ENCODE data around the gene ROR2. TPM values are rescaled to one million over a fixed set of nuclear protein-coding genes. Genes with fewer than 3 reads are reported as not detected.

ROR2 gene
- total and polyA plus RNA-seq, 2 donors (not counting 3 experiments of a cell fraction or from before 2014, with no cell fraction given): not detected

DNA sequence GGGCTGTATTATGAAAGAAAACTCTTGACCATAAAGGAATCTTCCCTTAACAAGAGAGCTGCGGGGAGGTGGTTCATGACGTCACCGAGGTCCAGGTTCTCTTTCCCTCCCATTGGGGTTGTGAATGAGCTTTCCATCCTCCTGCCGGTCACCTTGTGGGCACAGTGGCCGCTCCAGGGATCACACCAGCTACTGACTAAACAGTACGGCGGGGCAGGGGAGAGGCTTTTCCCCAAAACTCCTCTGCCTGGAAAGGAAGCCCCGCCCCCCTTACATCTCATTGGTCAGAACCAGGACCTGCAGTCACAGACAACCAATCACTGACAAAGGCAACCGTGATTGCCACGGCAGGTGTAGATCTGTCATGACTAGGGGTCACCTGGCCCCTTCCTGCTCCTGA, 35.6 kb downstream of the ROR2 start:
- no peak overlapping the region for H3K9ac ChIP-seq (replicated peaks; ENCODE audit: extremely low read depth, insufficient read depth, low read length)
- no peak for FAIRE-seq
- no peaks in the 10 kb centered on the region for H3K4me1 ChIP-seq (ENCODE audit: control insufficient read depth, extremely low read depth, insufficient read depth, low read length)
- intact Hi-C loops (cut with micrococcal nuclease) (no loop called here), dilution Hi-C loops (cut with MboI; ENCODE audit: extremely low pct_ligation_motif_present, low sequenced_read_pairs) (no loop called here)
- BruUV-seq (replicated peaks): no TSS peak
- H3K36me3 ChIP-seq (ENCODE audit: control insufficient read depth in 2 of 2, extremely low read depth in 1 of 2, insufficient read depth in 2 of 2, low read length in 2 of 2): no peaks in the 10 kb centered on the region
- no peak overlapping the region for H3K4me3 ChIP-seq (replicated peaks in 1 of 3; ENCODE audit: insufficient read depth in 1 of 3, low read depth in 1 of 3, low read length in 3 of 3)
- H2AFZ ChIP-seq (ENCODE audit: low read depth, low read length): no peak overlapping the region
- H3K9me3 ChIP-seq (replicated peaks; ENCODE audit: control insufficient read depth, insufficient read depth, low read length): no peaks in the 10 kb centered on the region
- H3K9me1 ChIP-seq (replicated peaks; ENCODE audit: control insufficient read depth, extremely low read depth, insufficient read depth, low read length): no peaks in the 10 kb centered on the region
- H3K27me3 ChIP-seq (ENCODE audit: control insufficient read depth in 2 of 2, insufficient read depth in 2 of 2, low read length in 2 of 2): no peaks in the 10 kb centered on the region
- no peak overlapping the region for H3K4me2 ChIP-seq (ENCODE audit: insufficient read depth, low read length)
- CTCF ChIA-PET: interaction anchor here (1.3 kb wide), 1 partner anchor 36 kb away, joined by 3 read pairs; the partner anchor contains the start of gene ROR2
- POLR2A ChIA-PET: no interaction called here
- no peak overlapping the region for H3K27ac ChIP-seq (ENCODE audit: insufficient read depth, low read depth, low read length)
- DNase-seq (ENCODE audit: low read depth, low spot score): no peak
- TF ChIP-seq GATA2 (IDR thresholded peaks at IDR 0.05; ENCODE audit: insufficient read depth, insufficient read length, low read depth, low read length): no peak
- no peak for TF ChIP-seq POLR2AphosphoS5 (IDR thresholded peaks at IDR 0.05; ENCODE audit: insufficient read depth, low read depth, low read length)
- no peak for TF ChIP-seq MYC (IDR thresholded peaks at IDR 0.05; ENCODE audit: low read depth, low read length)
- no peak for TF ChIP-seq JUN (IDR thresholded peaks at IDR 0.05; ENCODE audit: borderline replicate concordance, insufficient read depth, insufficient read length, low read depth)
- TF ChIP-seq, protein P1, sequence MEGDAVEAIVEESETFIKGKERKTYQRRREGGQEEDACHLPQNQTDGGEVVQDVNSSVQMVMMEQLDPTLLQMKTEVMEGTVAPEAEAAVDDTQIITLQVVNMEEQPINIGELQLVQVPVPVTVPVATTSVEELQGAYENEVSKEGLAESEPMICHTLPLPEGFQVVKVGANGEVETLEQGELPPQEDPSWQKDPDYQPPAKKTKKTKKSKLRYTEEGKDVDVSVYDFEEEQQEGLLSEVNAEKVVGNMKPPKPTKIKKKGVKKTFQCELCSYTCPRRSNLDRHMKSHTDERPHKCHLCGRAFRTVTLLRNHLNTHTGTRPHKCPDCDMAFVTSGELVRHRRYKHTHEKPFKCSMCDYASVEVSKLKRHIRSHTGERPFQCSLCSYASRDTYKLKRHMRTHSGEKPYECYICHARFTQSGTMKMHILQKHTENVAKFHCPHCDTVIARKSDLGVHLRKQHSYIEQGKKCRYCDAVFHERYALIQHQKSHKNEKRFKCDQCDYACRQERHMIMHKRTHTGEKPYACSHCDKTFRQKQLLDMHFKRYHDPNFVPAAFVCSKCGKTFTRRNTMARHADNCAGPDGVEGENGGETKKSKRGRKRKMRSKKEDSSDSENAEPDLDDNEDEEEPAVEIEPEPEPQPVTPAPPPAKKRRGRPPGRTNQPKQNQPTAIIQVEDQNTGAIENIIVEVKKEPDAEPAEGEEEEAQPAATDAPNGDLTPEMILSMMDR (IDR thresholded peaks at IDR 0.05; ENCODE audit: extremely low read depth in 1 of 2, insufficient read depth in 1 of 2, low read depth in 1 of 2, low read length in 2 of 2): no peak
- TF ChIP-seq POLR2A (IDR thresholded peaks at IDR 0.05; ENCODE audit: low read depth, low read length): no peak
- TF ChIP-seq EZH2 (IDR thresholded peaks at IDR 0.05; ENCODE audit: borderline replicate concordance, low read depth, low read length, severe bottlenecking): no peak
- no peaks in the 10 kb centered on the region for H4K20me1 ChIP-seq (replicated peaks; ENCODE audit: control insufficient read depth, extremely low read depth, insufficient read depth, low read length)
- no peaks in the 10 kb centered on the region for H3K79me2 ChIP-seq (ENCODE audit: control insufficient read depth, insufficient read depth, low read length)

All from endothelial cell of umbilical vein (primary cell).